ENCODE measurements around the gene DBP. TPM values are rescaled to one million over a fixed set of nuclear protein-coding genes. Genes with fewer than 3 reads are reported as not detected.

Gene DBP
- total and polyA plus RNA-seq, 2 of the 13 experiments (the other 11 are each of a cell fraction or from before 2014, with no cell fraction given) = 1.7 to 5.8 TPM

DNA sequence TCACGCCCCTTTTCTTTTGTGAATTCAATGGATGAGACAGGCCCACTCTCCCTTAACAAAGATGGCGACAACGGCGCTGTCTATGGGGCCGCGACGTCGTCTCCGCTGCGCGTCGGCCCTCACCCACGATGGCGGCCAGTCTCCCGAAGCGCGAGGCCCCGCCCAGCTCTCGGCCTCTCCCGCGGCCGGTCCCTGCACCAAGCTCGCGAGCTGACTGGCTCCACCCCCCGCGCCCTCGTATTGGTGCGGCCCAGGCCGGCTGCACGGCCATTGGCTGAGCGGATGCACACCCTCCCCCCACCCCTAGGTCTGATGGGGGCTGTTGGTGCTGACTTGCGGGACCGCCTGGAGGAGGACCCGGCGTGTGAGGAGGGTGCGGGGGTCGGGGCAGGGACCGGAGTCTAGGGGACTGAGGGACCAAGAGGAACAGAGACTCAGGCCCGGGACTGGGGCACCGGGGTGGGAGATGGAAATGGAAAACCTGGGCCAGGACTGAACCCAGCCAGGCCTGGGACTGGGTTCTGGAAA, 13.0 kb downstream of the DBP start (continued):
- TF ChIP-seq POLR2AphosphoS2 (IDR thresholded peaks at IDR 0.05; ENCODE audit: low read depth, low read length) = no peak
- no peak for TF ChIP-seq CHD4 (IDR thresholded peaks at IDR 0.05; ENCODE audit: borderline replicate concordance, low read length)
- no peak for TF ChIP-seq RXRA (CRISPR knock-in tag; IDR thresholded peaks at IDR 0.05)
- TF ChIP-seq, protein P1, sequence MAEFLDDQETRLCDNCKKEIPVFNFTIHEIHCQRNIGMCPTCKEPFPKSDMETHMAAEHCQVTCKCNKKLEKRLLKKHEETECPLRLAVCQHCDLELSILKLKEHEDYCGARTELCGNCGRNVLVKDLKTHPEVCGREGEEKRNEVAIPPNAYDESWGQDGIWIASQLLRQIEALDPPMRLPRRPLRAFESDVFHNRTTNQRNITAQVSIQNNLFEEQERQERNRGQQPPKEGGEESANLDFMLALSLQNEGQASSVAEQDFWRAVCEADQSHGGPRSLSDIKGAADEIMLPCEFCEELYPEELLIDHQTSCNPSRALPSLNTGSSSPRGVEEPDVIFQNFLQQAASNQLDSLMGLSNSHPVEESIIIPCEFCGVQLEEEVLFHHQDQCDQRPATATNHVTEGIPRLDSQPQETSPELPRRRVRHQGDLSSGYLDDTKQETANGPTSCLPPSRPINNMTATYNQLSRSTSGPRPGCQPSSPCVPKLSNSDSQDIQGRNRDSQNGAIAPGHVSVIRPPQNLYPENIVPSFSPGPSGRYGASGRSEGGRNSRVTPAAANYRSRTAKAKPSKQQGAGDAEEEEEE (CRISPR knock-in tag; IDR thresholded peaks at IDR 0.05; ENCODE audit: borderline replicate concordance) = no peak
- no peak for TF ChIP-seq ZNF383 (CRISPR knock-in tag; IDR thresholded peaks at IDR 0.05; ENCODE audit: borderline replicate concordance)
- TF ChIP-seq, protein P2, sequence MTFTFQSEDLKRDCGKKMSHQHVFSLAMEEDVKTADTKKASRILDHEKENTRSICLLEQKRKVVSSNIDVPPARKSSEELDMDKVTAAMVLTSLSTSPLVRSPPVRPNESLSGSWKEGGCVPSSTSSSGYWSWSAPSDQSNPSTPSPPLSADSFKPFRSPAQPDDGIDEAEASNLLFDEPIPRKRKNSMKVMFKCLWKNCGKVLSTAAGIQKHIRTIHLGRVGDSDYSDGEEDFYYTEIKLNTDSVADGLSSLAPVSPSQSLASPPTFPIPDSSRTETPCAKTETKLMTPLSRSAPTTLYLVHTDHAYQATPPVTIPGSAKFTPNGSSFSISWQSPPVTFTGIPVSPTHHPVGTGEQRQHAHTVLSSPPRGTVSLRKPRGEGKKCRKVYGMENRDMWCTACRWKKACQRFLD (CRISPR knock-in tag; IDR thresholded peaks at IDR 0.05; ENCODE audit: borderline replicate concordance) = no peak
- no peak for TF ChIP-seq ZNF235 (CRISPR knock-in tag; IDR thresholded peaks at IDR 0.05; ENCODE audit: borderline replicate concordance)
- TF ChIP-seq ZNF367 (CRISPR knock-in tag; IDR thresholded peaks at IDR 0.05; ENCODE audit: borderline replicate concordance) = no peak
- TF ChIP-seq, protein P3, sequence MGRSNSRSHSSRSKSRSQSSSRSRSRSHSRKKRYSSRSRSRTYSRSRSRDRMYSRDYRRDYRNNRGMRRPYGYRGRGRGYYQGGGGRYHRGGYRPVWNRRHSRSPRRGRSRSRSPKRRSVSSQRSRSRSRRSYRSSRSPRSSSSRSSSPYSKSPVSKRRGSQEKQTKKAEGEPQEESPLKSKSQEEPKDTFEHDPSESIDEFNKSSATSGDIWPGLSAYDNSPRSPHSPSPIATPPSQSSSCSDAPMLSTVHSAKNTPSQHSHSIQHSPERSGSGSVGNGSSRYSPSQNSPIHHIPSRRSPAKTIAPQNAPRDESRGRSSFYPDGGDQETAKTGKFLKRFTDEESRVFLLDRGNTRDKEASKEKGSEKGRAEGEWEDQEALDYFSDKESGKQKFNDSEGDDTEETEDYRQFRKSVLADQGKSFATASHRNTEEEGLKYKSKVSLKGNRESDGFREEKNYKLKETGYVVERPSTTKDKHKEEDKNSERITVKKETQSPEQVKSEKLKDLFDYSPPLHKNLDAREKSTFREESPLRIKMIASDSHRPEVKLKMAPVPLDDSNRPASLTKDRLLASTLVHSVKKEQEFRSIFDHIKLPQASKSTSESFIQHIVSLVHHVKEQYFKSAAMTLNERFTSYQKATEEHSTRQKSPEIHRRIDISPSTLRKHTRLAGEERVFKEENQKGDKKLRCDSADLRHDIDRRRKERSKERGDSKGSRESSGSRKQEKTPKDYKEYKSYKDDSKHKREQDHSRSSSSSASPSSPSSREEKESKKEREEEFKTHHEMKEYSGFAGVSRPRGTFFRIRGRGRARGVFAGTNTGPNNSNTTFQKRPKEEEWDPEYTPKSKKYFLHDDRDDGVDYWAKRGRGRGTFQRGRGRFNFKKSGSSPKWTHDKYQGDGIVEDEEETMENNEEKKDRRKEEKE (IDR thresholded peaks at IDR 0.05) = no peak
- TF ChIP-seq, protein P4, sequence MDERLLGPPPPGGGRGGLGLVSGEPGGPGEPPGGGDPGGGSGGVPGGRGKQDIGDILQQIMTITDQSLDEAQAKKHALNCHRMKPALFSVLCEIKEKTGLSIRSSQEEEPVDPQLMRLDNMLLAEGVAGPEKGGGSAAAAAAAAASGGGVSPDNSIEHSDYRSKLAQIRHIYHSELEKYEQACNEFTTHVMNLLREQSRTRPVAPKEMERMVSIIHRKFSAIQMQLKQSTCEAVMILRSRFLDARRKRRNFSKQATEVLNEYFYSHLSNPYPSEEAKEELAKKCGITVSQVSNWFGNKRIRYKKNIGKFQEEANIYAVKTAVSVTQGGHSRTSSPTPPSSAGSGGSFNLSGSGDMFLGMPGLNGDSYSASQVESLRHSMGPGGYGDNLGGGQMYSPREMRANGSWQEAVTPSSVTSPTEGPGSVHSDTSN (CRISPR knock-in tag; IDR thresholded peaks at IDR 0.05) = no peak
- no peak for TF ChIP-seq ZNF546 (CRISPR knock-in tag; conservative IDR thresholded peaks at IDR 0.05)
- TF ChIP-seq ZNF24 (IDR thresholded peaks at IDR 0.05) = no peak
- no peak for TF ChIP-seq TBL1XR1 (IDR thresholded peaks at IDR 0.05; ENCODE audit: borderline replicate concordance, low read length, partially characterized antibody)
- no peak for TF ChIP-seq RFX1 (IDR thresholded peaks at IDR 0.05)
- no peak for TF ChIP-seq ZNF790 (CRISPR knock-in tag; IDR thresholded peaks at IDR 0.05; ENCODE audit: borderline replicate concordance)
- TF ChIP-seq, protein P5, sequence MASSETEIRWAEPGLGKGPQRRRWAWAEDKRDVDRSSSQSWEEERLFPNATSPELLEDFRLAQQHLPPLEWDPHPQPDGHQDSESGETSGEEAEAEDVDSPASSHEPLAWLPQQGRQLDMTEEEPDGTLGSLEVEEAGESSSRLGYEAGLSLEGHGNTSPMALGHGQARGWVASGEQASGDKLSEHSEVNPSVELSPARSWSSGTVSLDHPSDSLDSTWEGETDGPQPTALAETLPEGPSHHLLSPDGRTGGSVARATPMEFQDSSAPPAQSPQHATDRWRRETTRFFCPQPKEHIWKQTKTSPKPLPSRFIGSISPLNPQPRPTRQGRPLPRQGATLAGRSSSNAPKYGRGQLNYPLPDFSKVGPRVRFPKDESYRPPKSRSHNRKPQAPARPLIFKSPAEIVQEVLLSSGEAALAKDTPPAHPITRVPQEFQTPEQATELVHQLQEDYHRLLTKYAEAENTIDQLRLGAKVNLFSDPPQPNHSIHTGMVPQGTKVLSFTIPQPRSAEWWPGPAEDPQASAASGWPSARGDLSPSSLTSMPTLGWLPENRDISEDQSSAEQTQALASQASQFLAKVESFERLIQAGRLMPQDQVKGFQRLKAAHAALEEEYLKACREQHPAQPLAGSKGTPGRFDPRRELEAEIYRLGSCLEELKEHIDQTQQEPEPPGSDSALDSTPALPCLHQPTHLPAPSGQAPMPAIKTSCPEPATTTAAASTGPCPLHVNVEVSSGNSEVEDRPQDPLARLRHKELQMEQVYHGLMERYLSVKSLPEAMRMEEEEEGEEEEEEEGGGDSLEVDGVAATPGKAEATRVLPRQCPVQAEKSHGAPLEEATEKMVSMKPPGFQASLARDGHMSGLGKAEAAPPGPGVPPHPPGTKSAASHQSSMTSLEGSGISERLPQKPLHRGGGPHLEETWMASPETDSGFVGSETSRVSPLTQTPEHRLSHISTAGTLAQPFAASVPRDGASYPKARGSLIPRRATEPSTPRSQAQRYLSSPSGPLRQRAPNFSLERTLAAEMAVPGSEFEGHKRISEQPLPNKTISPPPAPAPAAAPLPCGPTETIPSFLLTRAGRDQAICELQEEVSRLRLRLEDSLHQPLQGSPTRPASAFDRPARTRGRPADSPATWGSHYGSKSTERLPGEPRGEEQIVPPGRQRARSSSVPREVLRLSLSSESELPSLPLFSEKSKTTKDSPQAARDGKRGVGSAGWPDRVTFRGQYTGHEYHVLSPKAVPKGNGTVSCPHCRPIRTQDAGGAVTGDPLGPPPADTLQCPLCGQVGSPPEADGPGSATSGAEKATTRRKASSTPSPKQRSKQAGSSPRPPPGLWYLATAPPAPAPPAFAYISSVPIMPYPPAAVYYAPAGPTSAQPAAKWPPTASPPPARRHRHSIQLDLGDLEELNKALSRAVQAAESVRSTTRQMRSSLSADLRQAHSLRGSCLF (CRISPR knock-in tag; IDR thresholded peaks at IDR 0.05; ENCODE audit: borderline replicate concordance) = no peak
- no peak for TF ChIP-seq ZNF232 (CRISPR knock-in tag; IDR thresholded peaks at IDR 0.05; ENCODE audit: borderline replicate concordance)
- no peak for TF ChIP-seq ZNF713 (CRISPR knock-in tag; IDR thresholded peaks at IDR 0.05)
- TF ChIP-seq RCOR2 (CRISPR knock-in tag; IDR thresholded peaks at IDR 0.05) = no peak

Data from HepG2 (cell line).